Choroid plexus epithelial cell (primary cell): Measurements from ENCODE around the gene TMEM250.

Source experiments
- DNase-seq: peaks from one replicate; pipeline ENCODE4 v3.0.0-alpha.2; 2010; ENCODE audit warnings: low read depth
- H3K4me3 ChIP-seq: 2 replicates; pipeline ENCODE4 v1.5.1; 2011; ENCODE audit warnings: low read depth, mild to moderate bottlenecking, control low read depth, low read length, moderate library complexity
- TF ChIP-seq, protein P1 (sequence below): conservative IDR thresholded peaks from 2 replicates; pipeline ENCODE4 v1.5.1; 2011; ENCODE audit warnings: low read depth, mild to moderate bottlenecking, control low read depth, inconsistent platforms, low read length, moderate library complexity

The TMEM250 gene

DNA sequence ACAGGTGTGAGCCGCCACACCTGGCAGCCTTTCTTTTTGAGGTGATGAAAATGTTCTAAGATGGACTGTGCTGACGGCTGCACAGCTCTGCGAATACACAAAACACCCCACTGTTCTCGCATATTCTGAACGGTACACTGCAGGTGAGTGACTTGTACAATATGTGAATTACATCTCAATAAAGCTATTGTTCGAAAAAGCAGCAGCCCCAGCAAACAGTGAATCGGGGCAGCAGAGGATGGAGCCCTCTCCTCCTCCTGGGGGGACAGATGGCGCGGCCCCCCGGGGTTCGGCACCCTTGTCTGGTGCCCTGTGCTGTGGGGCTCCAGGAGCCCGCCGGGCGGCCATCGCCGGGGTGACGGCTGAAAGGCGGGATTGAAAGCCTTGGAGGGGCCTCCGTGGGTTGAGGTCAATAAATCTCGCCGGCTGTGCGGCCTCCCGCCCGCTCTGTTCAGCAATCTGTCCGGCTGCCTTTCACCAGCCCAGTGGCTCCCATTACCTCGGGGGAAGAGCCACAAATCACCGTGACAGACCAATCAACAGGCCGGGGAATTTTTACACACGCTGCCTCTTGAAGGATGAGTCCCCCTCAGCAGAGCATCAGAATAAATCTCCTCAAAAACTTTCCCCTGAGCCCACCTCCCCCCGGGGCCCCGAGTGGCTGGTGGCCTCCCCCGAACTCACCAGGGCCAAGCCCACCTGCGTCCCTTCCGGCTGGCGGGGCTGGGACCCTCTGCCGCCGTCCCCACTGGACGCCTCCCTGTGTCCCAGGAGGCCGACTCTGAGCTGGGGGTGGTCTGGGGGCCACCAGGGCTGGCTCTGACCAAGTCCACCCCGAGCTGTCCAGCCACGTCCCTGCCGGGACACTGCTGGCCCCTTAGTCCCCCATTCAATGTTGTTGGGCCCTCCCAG, 37.8 kb upstream of the TMEM250 start:
- TF ChIP-seq, protein P1, sequence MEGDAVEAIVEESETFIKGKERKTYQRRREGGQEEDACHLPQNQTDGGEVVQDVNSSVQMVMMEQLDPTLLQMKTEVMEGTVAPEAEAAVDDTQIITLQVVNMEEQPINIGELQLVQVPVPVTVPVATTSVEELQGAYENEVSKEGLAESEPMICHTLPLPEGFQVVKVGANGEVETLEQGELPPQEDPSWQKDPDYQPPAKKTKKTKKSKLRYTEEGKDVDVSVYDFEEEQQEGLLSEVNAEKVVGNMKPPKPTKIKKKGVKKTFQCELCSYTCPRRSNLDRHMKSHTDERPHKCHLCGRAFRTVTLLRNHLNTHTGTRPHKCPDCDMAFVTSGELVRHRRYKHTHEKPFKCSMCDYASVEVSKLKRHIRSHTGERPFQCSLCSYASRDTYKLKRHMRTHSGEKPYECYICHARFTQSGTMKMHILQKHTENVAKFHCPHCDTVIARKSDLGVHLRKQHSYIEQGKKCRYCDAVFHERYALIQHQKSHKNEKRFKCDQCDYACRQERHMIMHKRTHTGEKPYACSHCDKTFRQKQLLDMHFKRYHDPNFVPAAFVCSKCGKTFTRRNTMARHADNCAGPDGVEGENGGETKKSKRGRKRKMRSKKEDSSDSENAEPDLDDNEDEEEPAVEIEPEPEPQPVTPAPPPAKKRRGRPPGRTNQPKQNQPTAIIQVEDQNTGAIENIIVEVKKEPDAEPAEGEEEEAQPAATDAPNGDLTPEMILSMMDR = no peak
- H3K4me3 ChIP-seq = no peak overlapping the region
- no peak for DNase-seq

DNA sequence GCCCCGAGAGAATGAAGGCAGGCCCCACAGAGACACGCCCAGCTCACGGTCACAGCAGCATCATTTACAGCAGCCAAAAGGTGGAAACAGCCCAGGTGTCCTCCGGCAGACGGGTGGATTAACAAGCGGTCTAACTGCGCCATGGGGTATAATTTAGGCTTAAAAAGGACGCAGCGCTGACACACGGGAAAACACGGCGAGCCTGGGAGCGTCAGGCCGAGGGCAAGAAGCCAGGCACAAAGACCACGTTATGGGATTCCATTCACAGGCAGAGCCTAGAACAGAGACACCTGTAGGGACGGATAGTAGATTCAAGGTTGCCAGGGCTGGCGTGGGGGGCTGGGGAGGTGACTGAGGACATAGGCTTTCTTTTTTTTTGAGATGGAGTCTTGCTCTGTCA, 36.9 kb upstream of the TMEM250 start:
- no peak for DNase-seq
- TF ChIP-seq, protein P1 = no peak
- no peak overlapping the region for H3K4me3 ChIP-seq

DNA sequence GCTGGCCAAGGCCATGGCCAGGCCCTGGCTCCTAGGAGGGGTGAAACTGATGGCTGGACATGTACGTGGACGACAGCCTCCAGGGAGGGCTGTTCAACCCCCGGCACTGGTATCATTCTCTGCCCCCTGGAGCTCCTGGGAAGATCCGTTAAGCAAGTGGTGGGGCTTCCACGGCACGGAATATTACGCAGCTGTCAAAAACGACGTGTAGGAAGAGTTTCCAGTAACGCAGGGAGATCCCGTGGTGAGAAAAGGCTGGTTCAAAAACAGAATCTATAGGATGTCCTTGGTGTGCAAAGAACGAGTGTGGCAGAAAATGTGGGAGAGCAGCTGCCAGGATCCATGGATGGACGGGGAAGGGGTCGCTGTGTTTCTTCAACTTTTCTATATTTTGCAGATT, 36.3 kb upstream of the TMEM250 start:
- H3K4me3 ChIP-seq = no peak overlapping the region
- TF ChIP-seq, protein P1 = no peak
- DNase-seq = no peak

DNA sequence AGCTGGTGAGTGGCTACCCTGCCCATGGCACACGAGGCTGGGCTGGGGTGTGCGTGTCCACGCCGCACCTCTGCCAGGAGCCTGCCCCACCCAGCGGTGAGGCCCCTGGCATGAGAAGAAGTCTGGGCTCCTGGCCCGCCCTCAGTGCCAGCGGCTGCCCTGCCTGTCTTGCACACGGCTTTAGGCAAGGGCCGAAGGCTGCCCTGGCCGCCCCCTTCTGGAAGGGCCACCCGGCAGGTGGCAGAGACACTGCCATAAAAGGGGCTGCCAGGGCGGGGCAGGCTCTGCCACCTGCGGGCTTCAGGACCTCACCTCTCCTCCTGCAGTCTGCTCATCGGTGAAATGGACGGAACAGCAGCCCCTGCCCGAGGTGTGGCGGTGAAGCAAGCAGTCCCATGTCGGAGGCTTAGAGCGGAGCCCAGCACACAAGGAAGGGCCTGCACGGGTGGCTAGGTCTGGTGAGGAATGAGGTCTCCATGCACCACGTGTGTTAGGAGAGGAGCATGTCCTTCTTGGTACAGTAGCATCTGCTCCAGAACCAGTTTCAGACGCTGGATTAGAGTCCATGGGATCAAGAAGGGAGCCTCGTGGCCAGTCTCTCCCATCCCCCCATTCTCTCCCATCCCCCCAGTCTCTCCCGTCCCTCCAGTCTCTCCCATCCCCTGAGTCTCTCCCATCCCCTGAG, 34.8 kb upstream of the TMEM250 start:
- DNase-seq = no peak

DNA sequence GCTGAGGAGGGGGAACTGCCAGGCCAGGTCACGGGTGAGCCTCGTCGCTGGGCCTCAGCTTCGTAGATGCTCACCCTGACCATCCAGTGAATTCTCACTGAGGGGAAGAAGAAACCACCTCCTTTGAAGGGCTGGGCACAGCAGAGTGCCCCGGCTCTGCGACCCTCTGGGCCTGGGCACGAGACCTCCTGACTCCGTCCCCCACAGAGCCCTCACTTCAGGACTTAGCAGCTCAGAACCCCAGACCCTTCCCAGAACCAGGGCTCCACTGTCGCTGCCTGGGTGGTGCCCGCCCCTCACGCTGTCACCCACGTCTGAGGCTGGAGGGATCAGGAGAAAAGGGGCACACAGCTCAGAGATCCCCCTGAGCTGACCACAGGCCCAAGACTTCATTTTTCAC, 34.3 kb upstream of the TMEM250 start:
- H3K4me3 ChIP-seq = no peak overlapping the region
- DNase-seq = no peak
- TF ChIP-seq, protein P1 = no peak

More for the DNA sequence above, 34.8 kb upstream of the TMEM250 start:
- TF ChIP-seq, protein P1 = no peak
- H3K4me3 ChIP-seq = no peak overlapping the region

DNA sequence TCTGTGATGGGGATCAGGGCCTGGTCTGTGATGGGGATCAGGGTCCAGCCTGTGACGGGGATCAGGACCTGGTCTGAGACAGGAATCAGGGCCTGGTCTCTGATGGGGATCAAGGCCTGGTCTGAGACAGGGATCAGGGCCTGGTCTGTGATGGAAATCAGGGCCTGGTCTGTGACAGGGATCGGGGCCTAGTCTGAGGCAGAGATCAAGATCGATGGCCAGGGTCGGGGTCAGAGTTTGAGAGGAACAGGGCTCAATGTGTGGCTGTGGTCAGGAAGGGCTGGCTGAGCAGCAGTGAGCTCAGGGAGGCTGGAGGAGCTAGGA, 33.8 kb upstream of the TMEM250 start:
- DNase-seq = no peak
- no peak overlapping the region for H3K4me3 ChIP-seq
- TF ChIP-seq, protein P1 = no peak
